Upper lobe of left lung (tissue), 4 donors: ENCODE results near the gene KIF21A.

Experiments
- EP300 ChIP-seq, 4 donors: sonication (generic); formaldehyde crosslinking; IDR thresholded peaks; one replicate each; pipeline ENCODE4 v1.5.1; 2017; ENCODE audit warnings: antibody characterized with exemption in 4 of 4, control low read depth in 2 of 4
- POLR2A ChIP-seq, 4 donors: fragments of 450-650 bp; IDR thresholded peaks; one replicate each; pipeline ENCODE4 v1.5.1; 2016 to 2017; ENCODE audit warnings: antibody characterized with exemption in 4 of 4, mild to moderate bottlenecking in 2 of 4
- TF ChIP-seq, protein P1 (sequence below), 6 experiments: fragments of 450-650 bp in 4 of 6; fragments of 200-600 bp in 2 of 6; sonication (generic) in 2 of 6; IDR thresholded peaks; one replicate each; pipeline ENCODE4 v1.5.1; 2016 to 2019; ENCODE audit warnings: antibody characterized with exemption in 6 of 6

DNA sequence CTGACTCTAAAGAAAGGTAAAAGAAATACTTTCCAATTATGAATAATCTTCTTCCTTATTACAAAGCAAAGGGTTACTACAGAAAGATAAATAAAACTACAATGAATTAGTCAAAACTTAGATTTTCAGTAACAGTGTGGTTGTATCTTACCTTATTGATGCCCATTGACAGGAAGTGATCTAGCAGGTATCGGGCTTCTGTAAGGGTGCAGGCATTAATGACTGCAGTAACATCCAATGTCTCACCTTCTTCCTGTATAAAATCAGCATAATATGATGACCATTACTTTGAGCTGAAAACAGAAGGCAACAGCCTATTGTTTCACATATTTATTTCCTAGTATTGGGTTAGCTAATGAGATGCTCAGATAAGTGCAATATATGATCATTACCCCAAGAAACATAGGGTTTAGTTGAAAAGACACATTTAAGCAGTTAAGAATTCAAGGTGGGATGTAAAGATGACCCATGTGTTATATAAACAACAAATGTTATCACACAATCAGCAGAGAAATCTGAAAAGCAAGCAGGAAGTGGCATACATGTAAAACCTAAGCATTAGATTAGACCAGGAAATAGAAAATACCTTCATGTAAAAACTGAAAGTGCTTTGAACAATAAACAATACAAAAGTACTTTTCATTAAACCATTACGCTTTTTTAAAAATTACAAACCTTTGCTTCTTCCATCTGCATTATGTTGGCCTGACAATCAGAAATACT lies 111.2 kb downstream of the KIF21A start:
- TF ChIP-seq EP300 (IDR thresholded peaks at IDR 0.05) (no peak), POLR2A (IDR thresholded peaks at IDR 0.05) (no peak)
- TF ChIP-seq, protein P1, sequence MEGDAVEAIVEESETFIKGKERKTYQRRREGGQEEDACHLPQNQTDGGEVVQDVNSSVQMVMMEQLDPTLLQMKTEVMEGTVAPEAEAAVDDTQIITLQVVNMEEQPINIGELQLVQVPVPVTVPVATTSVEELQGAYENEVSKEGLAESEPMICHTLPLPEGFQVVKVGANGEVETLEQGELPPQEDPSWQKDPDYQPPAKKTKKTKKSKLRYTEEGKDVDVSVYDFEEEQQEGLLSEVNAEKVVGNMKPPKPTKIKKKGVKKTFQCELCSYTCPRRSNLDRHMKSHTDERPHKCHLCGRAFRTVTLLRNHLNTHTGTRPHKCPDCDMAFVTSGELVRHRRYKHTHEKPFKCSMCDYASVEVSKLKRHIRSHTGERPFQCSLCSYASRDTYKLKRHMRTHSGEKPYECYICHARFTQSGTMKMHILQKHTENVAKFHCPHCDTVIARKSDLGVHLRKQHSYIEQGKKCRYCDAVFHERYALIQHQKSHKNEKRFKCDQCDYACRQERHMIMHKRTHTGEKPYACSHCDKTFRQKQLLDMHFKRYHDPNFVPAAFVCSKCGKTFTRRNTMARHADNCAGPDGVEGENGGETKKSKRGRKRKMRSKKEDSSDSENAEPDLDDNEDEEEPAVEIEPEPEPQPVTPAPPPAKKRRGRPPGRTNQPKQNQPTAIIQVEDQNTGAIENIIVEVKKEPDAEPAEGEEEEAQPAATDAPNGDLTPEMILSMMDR (IDR thresholded peaks at IDR 0.05): no peak
